Measurements from ENCODE around the gene PSMD12.
A peak's percentile ranks its signal among the peaks of the same experiment; 100 is the strongest.
"Not testable (repeated sequence)": the region's sequence is repeated elsewhere in the genome, so short reads cannot be mapped to it uniquely, and the experiment has no call there.

Gene PSMD12

DNA sequence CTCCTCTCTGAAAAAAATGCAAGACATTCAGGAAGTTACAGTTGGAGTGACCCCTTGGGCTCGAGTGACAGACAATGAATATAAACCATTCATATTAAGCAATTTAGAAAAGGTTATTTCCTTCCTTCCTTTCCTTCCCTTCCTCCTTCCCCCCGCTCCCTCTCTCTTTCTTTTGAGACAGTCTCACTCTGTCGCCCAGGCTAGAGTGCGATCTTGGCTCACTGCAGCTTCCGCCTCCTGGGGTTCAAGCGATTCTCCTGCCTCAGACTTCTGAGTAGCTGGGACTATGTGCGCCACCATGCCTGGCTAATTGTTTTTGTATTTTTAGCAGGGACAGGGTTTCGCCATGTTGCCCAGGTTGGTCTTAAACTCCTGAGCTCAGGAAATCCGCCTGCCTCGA, 13.2 kb downstream of the PSMD12 start:
- DNase-seq, result no peak

DNA sequence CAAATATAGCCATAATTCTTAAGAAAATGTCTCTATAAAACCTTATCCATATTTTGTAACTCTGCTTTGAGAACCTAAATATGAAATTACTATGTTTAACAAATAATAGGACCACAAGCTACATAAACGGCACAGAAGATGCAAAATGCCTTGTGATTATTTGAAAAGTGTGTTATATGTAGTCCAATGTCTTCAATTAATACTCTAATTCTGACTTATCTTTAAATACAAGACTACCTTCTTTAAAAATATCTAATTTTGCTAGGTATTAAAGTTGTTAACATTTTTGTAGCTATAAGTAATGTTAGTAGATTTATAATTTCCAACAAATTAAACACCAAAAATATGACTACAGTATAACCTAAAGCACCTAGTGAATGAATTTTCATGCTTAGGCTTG, 17.0 kb downstream of the PSMD12 start:
- DNase-seq, result no peak

GRCh38 chr17:67347826-67348225, 18.6 kb downstream of the PSMD12 start:
- no peak for DNase-seq

GRCh38 chr17:67343237-67343636, 23.1 kb downstream of the PSMD12 start:
- no peak for DNase-seq

DNA sequence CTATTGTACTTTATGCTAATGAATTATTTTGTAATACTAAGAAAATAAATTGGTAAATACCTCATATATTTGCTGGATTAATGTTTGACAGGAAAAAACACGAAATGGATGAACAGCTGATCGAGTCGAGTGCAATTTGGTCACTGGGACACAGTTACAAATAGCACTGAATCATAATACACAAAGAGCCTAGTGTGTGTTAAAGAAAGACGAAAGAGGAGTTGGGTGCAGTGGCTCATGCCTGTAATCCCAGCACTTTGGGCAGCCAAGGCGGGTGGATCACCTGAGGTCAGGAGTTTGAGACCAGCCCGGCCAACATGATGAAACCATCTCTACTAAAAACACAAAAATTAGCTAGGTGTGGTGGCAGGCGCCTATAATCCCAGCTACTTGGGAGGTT, 28.0 kb downstream of the PSMD12 start:
- not testable (repeated sequence) for DNase-seq

DNA sequence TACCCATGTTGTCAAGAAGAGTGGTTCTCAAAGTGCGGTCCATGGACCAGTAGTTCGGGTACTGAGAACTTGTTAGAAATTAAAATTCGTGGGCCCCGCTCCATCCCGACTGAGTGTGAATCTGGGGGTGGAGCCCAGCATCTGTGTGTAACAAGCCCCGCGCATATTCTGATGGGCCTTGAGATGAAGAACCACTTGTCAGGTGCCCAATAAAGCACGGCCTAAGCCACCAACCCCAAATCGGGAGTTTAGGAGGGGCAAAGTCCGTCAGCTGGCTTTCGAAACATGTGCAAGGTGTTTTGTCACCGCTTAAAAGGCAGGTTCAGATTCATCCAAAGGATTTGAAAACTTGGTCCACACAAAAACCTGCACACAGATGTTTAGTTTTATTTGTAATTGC, 29.5 kb downstream of the PSMD12 start:
- no peak for DNase-seq

GRCh38 chr17:67335245-67335835, 31.0 kb downstream of the PSMD12 start:
- DNase-seq, result no peak

DNA sequence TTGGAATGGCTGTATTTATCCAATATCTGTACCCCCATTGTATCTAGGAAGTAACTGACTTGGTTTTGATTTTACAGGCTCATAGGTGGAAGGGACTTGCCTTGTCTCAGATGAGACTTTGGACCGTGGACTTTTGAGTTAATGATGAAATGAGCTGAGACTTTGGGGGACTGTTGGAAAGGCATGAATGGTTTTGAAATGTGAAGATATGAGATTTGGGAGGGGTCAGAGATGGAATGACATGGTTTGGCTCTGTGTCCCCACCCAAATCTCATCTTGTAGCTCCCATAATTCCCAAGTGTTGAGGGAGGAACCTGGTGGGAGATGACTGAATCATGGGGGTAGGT, 34.2 kb downstream of the PSMD12 start:
- DNase-seq, result not testable (repeated sequence)

- not testable (repeated sequence) for DNase-seq
These were observed 34.8 kb downstream of the PSMD12 start for GRCh38 chr17:67331381-67332161.

DNA sequence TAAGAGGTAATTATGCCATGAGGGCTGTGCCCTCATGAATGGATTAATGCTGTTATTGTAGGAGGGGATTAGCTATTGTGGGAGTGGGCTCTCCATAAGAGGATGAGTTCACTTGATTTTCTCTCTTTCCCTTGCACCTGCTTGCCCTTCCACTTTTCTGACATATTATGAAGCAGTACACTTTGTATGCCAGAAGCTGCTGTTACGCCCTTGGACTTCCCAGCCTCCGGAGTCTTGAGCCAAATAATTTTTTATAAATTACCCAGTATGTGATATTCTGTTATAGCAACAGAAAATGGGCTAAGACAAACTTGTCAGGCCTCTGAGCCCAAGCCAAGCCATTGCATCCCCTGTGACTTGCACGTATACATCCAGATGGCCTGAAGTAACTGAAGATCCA, 38.4 kb downstream of the PSMD12 start:
- no peak for DNase-seq

GRCh38 chr17:67326959-67327745, 39.2 kb downstream of the PSMD12 start:
- DNase-seq, result not testable (repeated sequence)

GRCh38 chr17:67326440-67326839, 39.9 kb downstream of the PSMD12 start:
- DNase-seq, result no peak

DNA sequence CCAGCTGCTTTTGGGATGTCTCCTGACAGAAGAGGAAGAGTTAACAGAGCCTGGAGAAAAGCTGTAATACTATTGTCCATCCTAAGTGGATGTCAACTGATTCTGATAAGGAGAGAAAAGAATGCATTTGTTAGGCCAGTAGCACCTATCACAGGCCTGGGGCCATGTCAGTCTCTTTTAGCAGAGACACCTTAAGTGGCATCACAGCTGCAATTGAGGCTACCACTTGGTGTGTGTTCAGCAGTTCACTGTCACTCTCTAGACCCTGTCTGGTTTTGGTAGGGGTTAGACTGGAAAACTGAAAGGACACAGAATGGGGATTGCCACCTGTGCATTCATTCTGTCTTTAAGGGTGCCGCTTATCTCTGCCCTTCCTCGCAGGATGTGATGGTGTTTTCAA, 42.0 kb downstream of the PSMD12 start:
- DNase-seq, result no peak

DNA sequence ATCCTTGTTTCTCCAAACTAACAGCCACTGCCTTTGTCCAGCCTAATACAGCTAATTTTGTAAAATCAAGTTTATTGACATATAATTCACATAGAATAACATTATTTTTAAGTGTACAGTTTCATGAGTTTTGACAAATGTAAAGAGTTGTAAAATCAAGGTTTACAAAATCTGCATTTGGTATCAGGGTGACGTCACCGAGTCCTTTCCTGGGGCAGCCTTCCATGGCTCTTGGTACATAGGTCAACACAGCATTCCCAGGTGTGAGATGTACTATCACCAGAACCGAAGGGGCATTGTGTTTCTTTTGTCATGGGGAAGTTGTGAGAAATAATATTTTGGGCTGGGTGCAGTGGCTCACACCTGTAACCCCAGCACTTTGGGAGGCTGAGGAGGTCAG, 42.9 kb downstream of the PSMD12 start:
- DNase-seq, result no peak

GRCh38 chr17:67322042-67322787, 44.2 kb downstream of the PSMD12 start:
- DNase-seq, result peak; percentile 94

DNA sequence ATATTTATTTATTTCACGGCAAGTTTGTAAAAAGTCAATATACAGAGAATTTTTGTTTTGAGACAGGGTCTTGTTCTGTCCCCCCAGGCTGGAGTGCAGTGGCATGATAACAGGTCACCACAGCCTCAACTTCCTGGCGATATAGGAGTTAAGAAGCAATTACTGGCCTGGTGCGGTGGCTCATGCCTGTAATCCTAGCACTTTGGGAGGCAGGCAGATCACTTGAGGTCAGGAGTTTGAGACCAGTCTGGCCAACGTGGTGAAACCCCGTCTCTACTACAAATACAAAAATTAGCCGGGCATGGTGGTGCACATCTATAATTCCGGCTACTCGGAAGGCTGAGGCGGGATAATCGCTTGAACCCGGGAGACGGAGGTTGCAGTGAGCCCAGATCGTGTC, 44.9 kb downstream of the PSMD12 start:
- not testable (repeated sequence) for DNase-seq

- no peak for DNase-seq
These were observed 49.6 kb downstream of the PSMD12 start for GRCh38 chr17:67316781-67317180.

DNA sequence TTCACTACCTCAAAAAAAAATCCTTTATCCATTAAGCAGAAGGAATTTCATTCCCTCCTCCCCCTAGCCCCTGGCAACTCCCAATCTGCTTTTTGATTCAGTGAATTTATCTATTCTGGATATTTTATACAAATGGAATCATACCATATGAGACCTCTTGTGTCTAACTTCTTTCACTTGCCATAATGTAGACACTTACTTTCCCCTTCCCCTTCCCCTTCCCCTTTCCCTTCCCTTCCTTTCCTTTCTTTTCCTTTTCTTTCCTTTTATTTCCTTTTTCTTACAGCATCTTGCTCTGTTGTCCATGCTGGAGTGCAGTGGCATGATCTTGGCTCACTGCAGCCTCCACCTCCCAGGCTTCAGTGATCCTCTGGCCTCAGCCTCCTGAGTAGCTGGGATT, 50.5 kb downstream of the PSMD12 start:
- DNase-seq, result no peak

GRCh38 chr17:67312265-67312664, 54.1 kb downstream of the PSMD12 start:
- DNase-seq, result no peak

DNA sequence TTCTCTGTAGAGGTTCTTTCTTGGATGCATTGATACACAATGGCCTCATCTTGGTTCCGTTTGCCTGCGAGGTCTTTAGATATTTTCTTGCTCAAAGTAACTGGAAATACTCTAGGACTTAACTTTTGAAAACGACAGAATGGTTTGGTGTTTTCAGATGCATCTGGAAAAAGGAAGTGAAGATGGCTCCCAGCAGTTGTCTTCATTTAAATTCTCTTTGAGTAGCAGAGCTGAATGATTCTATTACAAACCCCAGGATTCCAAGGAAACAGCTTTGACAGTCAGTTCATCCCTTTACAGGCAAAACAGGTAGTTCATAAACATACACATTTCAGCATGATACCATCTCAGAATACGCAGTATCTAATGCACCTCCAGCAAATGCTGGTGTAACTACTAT, 54.8 kb downstream of the PSMD12 start:
- DNase-seq, result no peak

DNA sequence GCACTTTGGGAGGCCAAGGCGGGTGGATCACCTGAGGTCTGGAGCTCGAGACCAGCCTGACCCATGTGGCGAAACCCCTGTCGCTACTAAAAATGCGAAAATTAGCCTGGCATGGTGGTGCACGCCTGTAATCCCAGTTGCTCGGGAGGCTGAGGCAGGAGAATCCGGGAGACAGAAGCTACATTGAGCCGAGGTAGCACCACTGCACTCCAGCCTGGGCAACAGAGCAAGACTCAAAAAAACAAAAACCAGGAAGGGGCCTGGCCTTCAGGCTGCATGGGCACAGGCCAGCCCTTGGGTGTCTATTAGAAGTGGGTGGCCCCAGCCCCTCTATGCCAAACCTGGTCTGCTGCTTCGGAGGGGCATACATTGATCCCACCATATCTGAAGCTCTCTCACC, 56.0 kb downstream of the PSMD12 start:
- DNase-seq, result no peak

DNA sequence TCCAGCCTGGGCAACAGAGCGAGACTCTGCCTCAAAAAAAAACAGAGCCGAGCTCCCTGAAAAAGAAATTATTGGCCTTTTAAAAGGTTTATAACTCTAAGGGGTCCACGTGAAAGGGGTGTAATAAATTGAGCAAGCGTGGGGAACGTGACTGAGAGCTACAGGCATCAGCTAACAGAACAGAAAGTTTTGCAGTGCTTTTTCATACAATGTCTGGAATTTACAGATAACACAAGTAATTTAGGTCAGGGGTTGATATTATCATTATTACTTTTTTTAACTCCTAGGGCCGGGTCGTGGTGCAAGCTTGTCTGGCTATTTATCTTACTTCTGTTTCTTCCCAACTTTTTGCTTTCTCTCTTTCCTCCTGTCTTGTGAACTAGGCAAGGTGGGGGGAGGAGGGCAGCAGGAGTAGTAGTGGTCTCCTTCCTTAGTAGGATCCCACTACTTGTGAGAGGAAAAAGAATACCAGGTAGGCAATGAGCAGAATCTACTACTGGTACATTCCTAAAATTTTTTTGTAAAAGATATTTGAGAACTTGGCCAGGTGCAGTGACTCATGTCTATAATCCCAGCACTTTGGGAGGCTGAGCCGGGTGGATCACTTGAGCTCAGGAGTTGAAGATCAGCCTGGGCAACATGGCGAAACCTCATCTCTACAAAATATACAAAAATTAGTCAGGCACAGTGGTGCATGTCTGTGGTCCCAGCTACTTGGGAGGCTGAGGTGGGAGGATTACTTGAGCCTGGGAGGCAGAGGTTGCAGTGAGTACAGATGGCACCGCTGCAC, 60.7 kb downstream of the PSMD12 start:
- not testable (repeated sequence) for DNase-seq

Data from NCI-H526 treated with DMSO at 0.1 percent for 48 hours (cell line).